Duodenal mucosa (tissue), 2 donors: Measurements from ENCODE around the gene SMARCD1.

ENCODE experiments used
- H3K27ac ChIP-seq: one replicate; pipeline ENCODE4 v1.7.0; 2013; ENCODE audit warnings: low read depth, low read length
- H3K27me3 ChIP-seq, 2 donors: one replicate each; pipeline ENCODE4 v1.7.0; 2013; ENCODE audit warnings: low read length in 2 of 2, control low read depth in 1 of 2; ENCODE audit not compliant: insufficient read depth in 2 of 2, control insufficient read depth in 1 of 2
- H3K36me3 ChIP-seq, 2 donors: one replicate each; pipeline ENCODE4 v1.7.0; 2013; ENCODE audit warnings: low read length in 2 of 2, control low read depth in 1 of 2; ENCODE audit not compliant: insufficient read depth in 2 of 2, control insufficient read depth in 1 of 2
- H3K4me1 ChIP-seq, 2 donors: one replicate each; pipeline ENCODE4 v1.7.0; 2013; ENCODE audit warnings: low read length in 2 of 2, control low read depth in 1 of 2; ENCODE audit not compliant: insufficient read depth in 2 of 2, control insufficient read depth in 1 of 2
- H3K4me3 ChIP-seq, 2 donors: one replicate each; pipeline ENCODE4 v1.7.0; 2013; ENCODE audit warnings: low read length in 2 of 2, low read depth in 1 of 2
- H3K9ac ChIP-seq, 2 donors: one replicate each; pipeline ENCODE4 v1.7.0; 2013; ENCODE audit warnings: low read length in 2 of 2, low read depth in 1 of 2
- H3K9me3 ChIP-seq, 2 donors: one replicate each; pipeline ENCODE4 v1.7.0; 2013; ENCODE audit warnings: low read length in 2 of 2, control low read depth in 1 of 2; ENCODE audit not compliant: control insufficient read depth in 1 of 2

SMARCD1 gene

GRCh38 chr12:50087151-50087550 lies 2.0 kb downstream of the SMARCD1 start:
- no peaks in the 10 kb centered on the region for H3K9me3 ChIP-seq
- peaks cover 19 to 28% of the 10 kb centered on the region in 2 donors for H3K4me1 ChIP-seq
- no peak overlapping the region for H3K9ac ChIP-seq
- H3K4me3 ChIP-seq, result no peak overlapping the region
- no peaks in the 10 kb centered on the region for H3K27me3 ChIP-seq
- H3K36me3 ChIP-seq, result peaks cover 27 to 51% of the 10 kb centered on the region in 2 donors
- H3K27ac ChIP-seq, result no peak overlapping the region

GRCh38 chr12:50087995-50088394 lies 2.9 kb downstream of the SMARCD1 start:
- H3K27me3 ChIP-seq, result no peaks in the 10 kb centered on the region
- H3K4me3 ChIP-seq, result no peak overlapping the region
- H3K36me3 ChIP-seq, result peaks cover 27 to 56% of the 10 kb centered on the region in 2 donors
- peaks cover 12 to 19% of the 10 kb centered on the region in 2 donors for H3K4me1 ChIP-seq
- no peak overlapping the region for H3K9ac ChIP-seq
- no peaks in the 10 kb centered on the region for H3K9me3 ChIP-seq
- H3K27ac ChIP-seq, result no peak overlapping the region

GRCh38 chr12:50088577-50089335 lies 3.6 kb downstream of the SMARCD1 start:
- Histone ChIP-seq H3K27ac (no peak overlapping the region), H3K4me1 (peaks cover 11 to 12% of the 10 kb centered on the region in 2 donors), H3K9ac (no peak overlapping the region), H3K9me3 (no peaks in the 10 kb centered on the region), H3K4me3 (no peak overlapping the region), H3K27me3 (no peaks in the 10 kb centered on the region), H3K36me3 (peaks cover 27 to 61% of the 10 kb centered on the region in 2 donors)

GRCh38 chr12:50089730-50090129 lies 4.6 kb downstream of the SMARCD1 start:
- Histone ChIP-seq H3K4me3 (no peak overlapping the region), H3K27ac (no peak overlapping the region), H3K36me3 (peaks cover 33 to 71% of the 10 kb centered on the region in 2 donors), H3K4me1 (peaks cover 7 to 12% of the 10 kb centered on the region in 2 donors), H3K27me3 (no peaks in the 10 kb centered on the region), H3K9ac (no peak overlapping the region), H3K9me3 (no peaks in the 10 kb centered on the region)

GRCh38 chr12:50090391-50090790 lies 5.2 kb downstream of the SMARCD1 start:
- no peak overlapping the region for H3K4me3 ChIP-seq
- H3K27me3 ChIP-seq, result no peaks in the 10 kb centered on the region
- H3K27ac ChIP-seq, result no peak overlapping the region
- no peak overlapping the region for H3K9ac ChIP-seq
- no peaks in the 10 kb centered on the region for H3K9me3 ChIP-seq
- peaks cover 33 to 78% of the 10 kb centered on the region in 2 donors for H3K36me3 ChIP-seq
- peaks cover 7 to 12% of the 10 kb centered on the region in 2 donors for H3K4me1 ChIP-seq

GRCh38 chr12:50097952-50098351 lies 12.8 kb downstream of the SMARCD1 start:
- Histone ChIP-seq H3K27me3 (no peaks in the 10 kb centered on the region), H3K9me3 (no peaks in the 10 kb centered on the region), H3K9ac (no peak overlapping the region), H3K36me3 (peaks cover 37 to 68% of the 10 kb centered on the region in 2 donors), H3K4me1 (peaks cover 5 to 13% of the 10 kb centered on the region in 2 donors), H3K27ac (no peak overlapping the region), H3K4me3 (no peak overlapping the region)

GRCh38 chr12:50099302-50100008 lies 14.3 kb downstream of the SMARCD1 start:
- Histone ChIP-seq H3K27ac (no peak overlapping the region), H3K9ac (no peak overlapping the region), H3K9me3 (no peaks in the 10 kb centered on the region), H3K36me3 (peaks cover 33 to 56% of the 10 kb centered on the region in 2 donors), H3K4me3 (no peak overlapping the region), H3K4me1 (peaks cover 15 to 23% of the 10 kb centered on the region in 2 donors), H3K27me3 (no peaks in the 10 kb centered on the region)

GRCh38 chr12:50100561-50100960 lies 15.4 kb downstream of the SMARCD1 start:
- H3K27me3 ChIP-seq, result no peaks in the 10 kb centered on the region
- H3K9ac ChIP-seq, result no peak overlapping the region
- no peaks in the 10 kb centered on the region for H3K9me3 ChIP-seq
- H3K36me3 ChIP-seq, result peaks cover 29 to 45% of the 10 kb centered on the region in 2 donors
- H3K27ac ChIP-seq, result no peak overlapping the region
- H3K4me1 ChIP-seq, result peaks cover 23 to 34% of the 10 kb centered on the region in 2 donors
- no peak overlapping the region for H3K4me3 ChIP-seq

GRCh38 chr12:50101663-50102062 lies 16.5 kb downstream of the SMARCD1 start:
- H3K36me3 ChIP-seq, result peaks cover 19 to 35% of the 10 kb centered on the region in 2 donors
- no peak overlapping the region for H3K9ac ChIP-seq
- H3K4me3 ChIP-seq, result no peak overlapping the region
- no peaks in the 10 kb centered on the region for H3K9me3 ChIP-seq
- peaks cover 23 to 36% of the 10 kb centered on the region in 2 donors for H3K4me1 ChIP-seq
- no peaks in the 10 kb centered on the region for H3K27me3 ChIP-seq
- no peak overlapping the region for H3K27ac ChIP-seq

- Histone ChIP-seq H3K27ac (no peak overlapping the region), H3K4me3 (no peak overlapping the region), H3K4me1 (peaks cover 27 to 36% of the 10 kb centered on the region in 2 donors), H3K27me3 (no peaks in the 10 kb centered on the region), H3K9me3 (no peaks in the 10 kb centered on the region), H3K36me3 (peaks cover 19 to 35% of the 10 kb centered on the region in 2 donors), H3K9ac (no peak overlapping the region)
Measured at GRCh38 chr12:50102131-50102531, 17.0 kb downstream of the SMARCD1 start.
